Central memory CD8-positive, alpha-beta T cell (primary cell): ENCODE measurements around the gene PECR.
"Not testable (repeated sequence)": the region's sequence is repeated elsewhere in the genome, so short reads cannot be mapped to it uniquely, and the experiment has no call there.

Experiments
- ATAC-seq: fragments of 150-1000 bp; cut with Tn5 transposase; replicated peaks from 2 replicates; pipeline ENCODE4 v1.10.0; 2022; ENCODE audit warnings: mild to moderate bottlenecking, moderate FRiP score, moderate number of reproducible peaks; ENCODE audit not compliant: poor library complexity, severe bottlenecking; ENCODE audit errors: extremely low read depth
- DNase-seq, 2 donors: peaks; one replicate each; pipeline ENCODE4 v3.0.0; 2021; ENCODE audit warnings: low spot score in 2 of 2
- H3K27ac Mint-ChIP-seq: one replicate; pipeline ENCODE4 v1.8.0; 2022; ENCODE audit warnings: low read depth, mild to moderate bottlenecking, moderate library complexity, mixed read lengths
- H3K27me3 Mint-ChIP-seq: one replicate; pipeline ENCODE4 v1.8.0; 2022; ENCODE audit warnings: mixed read lengths
- H3K36me3 Mint-ChIP-seq: one replicate; pipeline ENCODE4 v1.8.0; 2022; ENCODE audit warnings: mild to moderate bottlenecking, moderate library complexity, mixed read lengths; ENCODE audit not compliant: insufficient read depth
- H3K4me1 Mint-ChIP-seq: one replicate; pipeline ENCODE4 v1.8.0; 2022; ENCODE audit warnings: mixed read lengths
- H3K4me3 Mint-ChIP-seq: one replicate; pipeline ENCODE4 v1.8.0; 2022; ENCODE audit warnings: mild to moderate bottlenecking, moderate library complexity, mixed read lengths
- H3K9me3 Mint-ChIP-seq: one replicate; pipeline ENCODE4 v1.8.0; 2022; ENCODE audit warnings: mixed read lengths

The PECR gene

GRCh38 chr2:215994911-215995310 is 86.7 kb downstream of the PECR start:
- H3K27ac Mint-ChIP-seq, result no peak overlapping the region

GRCh38 chr2:215988556-215989207 is 92.9 kb downstream of the PECR start:
- not testable (repeated sequence) for ATAC-seq, H3K27ac Mint-ChIP-seq, H3K27me3 Mint-ChIP-seq, H3K36me3 Mint-ChIP-seq, DNase-seq, H3K4me3 Mint-ChIP-seq
- peaks cover 14% of the 10 kb centered on the region for H3K9me3 Mint-ChIP-seq
- peaks cover 17% of the 10 kb centered on the region for H3K4me1 Mint-ChIP-seq

More at GRCh38 chr2:215994911-215995310, 86.7 kb downstream of the PECR start:
- Mint-ChIP-seq H3K4me1 (peaks cover 14% of the 10 kb centered on the region), H3K27me3 (no peaks in the 10 kb centered on the region), H3K9me3 (peaks cover 14% of the 10 kb centered on the region), H3K4me3 (no peak overlapping the region), H3K36me3 (peaks cover 11% of the 10 kb centered on the region)
- DNase-seq (no peak), ATAC-seq (no peak)
